Measurements from ENCODE around the gene WTIP.

Gene WTIP

DNA sequence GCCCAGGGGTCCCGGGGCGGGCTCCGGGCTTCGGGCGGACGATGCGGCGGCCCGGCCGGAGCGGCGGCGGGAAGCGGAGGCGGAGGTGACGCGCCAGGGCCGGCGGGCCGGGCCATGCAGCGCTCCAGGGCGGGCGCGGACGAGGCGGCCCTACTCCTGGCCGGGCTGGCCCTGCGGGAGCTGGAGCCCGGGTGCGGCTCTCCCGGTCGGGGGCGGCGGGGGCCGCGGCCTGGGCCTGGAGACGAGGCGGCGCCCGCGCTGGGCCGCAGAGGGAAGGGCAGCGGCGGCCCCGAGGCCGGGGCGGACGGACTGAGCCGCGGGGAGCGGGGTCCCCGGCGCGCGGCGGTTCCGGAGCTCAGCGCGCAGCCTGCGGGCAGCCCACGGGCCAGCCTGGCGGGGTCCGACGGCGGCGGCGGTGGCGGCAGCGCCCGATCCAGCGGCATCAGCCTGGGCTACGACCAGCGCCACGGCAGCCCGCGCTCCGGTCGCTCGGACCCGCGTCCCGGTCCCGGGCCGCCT is 362 bp downstream of the WTIP start:
- FAIRE-seq: no peak
- DNase-seq (ENCODE audit: insufficient read length, low spot score): no peak
- no peak for TF ChIP-seq CTCF (IDR thresholded peaks at IDR 0.05; ENCODE audit: insufficient read depth, missing control alignments)

DNA sequence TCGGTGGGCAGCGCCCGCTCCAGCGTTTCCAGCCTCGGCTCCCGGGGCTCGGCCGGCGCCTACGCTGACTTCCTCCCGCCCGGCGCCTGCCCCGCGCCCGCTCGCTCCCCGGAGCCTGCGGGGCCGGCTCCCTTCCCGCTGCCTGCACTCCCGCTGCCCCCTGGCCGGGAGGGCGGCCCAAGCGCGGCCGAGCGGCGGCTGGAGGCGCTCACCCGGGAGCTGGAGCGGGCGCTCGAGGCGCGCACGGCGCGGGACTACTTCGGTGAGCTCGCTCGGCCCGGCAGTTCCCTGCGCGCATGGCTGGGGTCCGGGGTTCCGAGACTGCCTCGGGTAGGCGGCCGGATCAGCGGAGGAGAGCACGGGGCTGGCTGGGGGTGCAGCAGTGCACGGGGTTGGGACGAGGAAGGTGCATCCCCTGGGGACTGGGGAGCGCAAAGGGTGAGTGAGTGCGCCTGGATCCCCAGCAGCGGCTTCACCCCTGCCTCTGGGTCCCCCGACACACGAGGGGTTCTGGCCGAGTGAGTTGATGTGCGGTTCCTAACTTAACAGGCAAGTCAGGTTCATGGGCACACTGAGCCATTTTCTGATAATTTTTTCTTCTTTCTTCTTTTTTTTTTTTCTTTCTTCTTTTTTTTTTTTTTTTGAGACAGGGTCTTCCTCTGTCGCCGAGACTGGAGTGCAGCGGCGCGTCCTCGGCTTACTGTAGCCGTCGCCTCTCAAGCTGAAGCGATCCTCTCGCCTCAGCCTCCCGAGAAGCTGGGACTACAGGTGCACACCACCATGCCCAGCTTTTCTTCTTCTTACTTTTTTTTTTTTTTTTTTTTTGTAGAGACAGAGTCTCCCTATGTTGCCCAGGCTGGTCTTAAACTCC is 1.1 kb downstream of the WTIP start:
- FAIRE-seq (no peak), DNase-seq (ENCODE audit: insufficient read length, low spot score) (no peak)
- TF ChIP-seq CTCF (IDR thresholded peaks at IDR 0.05; ENCODE audit: insufficient read depth, missing control alignments): no peak

- TF ChIP-seq CTCF (IDR thresholded peaks at IDR 0.05; ENCODE audit: insufficient read depth, missing control alignments): no peak
- FAIRE-seq: no peak
- no peak for DNase-seq (ENCODE audit: insufficient read length, low spot score)
Observed at GRCh38 chr19:34484328-34484727, 2.8 kb downstream of the WTIP start.

GRCh38 chr19:34485831-34486230 is 4.3 kb downstream of the WTIP start:
- FAIRE-seq (no peak), DNase-seq (ENCODE audit: insufficient read length, low spot score) (no peak)
- TF ChIP-seq CTCF (IDR thresholded peaks at IDR 0.05; ENCODE audit: insufficient read depth, missing control alignments): no peak

DNA sequence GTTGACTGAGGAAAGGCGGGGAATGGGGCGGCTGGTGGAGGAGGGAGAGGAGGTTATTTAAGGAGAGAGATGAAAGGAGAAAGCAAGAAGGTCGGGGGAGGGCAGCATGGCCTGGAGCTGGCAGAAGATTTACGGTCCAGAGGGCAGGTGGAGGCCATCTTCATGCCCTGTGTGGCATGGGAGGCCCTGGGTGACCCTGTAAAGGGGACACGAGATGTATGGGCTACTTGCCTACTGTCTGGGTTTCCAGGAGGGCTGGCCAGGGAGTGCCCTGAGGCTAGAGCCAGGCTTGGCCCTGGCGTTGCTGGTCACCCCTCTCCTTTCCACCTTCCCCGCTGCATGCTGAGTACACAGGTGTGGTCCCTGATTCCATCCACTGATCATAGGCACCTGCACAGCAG is 6.1 kb downstream of the WTIP start:
- FAIRE-seq (no peak), DNase-seq (ENCODE audit: insufficient read length, low spot score) (no peak)
- TF ChIP-seq CTCF (IDR thresholded peaks at IDR 0.05; ENCODE audit: insufficient read depth, missing control alignments): no peak

- no peak for TF ChIP-seq CTCF (IDR thresholded peaks at IDR 0.05; ENCODE audit: insufficient read depth, missing control alignments)
Observed at GRCh38 chr19:34489175-34489574, 7.6 kb downstream of the WTIP start.

DNA sequence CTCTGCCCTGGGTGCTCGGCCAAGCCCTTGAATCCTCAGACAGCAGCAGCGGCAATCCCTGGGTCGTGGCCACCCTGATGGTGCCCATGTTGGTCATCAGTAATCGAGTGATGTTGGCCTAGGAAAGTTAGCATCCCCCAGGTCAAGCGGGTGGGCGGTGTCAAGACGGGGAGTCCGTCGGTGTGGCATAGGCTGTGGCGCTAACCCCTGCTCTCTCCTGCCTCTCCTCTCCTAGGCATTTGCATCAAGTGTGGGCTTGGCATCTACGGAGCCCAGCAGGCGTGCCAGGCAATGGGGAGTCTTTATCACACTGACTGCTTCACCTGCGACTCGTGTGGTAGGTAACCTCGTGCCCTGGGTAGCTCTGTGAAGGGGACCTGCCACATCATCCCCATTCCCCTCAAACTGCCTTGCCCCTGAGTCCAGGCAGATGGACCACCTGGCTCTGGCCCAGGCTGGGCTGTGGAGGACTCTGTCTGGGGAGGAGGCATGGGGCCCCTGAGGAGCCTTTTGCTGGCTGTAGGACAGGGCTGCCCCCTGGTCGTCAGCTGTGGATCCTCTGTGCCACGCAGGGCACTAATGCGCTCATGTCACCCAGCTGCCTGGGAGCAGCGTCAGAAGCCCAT is 8.7 kb downstream of the WTIP start:
- FAIRE-seq (no peak), DNase-seq (ENCODE audit: insufficient read length, low spot score) (no peak)
- no peak for TF ChIP-seq CTCF (IDR thresholded peaks at IDR 0.05; ENCODE audit: insufficient read depth, missing control alignments)

More at GRCh38 chr19:34489175-34489574, 7.6 kb downstream of the WTIP start:
- FAIRE-seq (no peak), DNase-seq (ENCODE audit: insufficient read length, low spot score) (no peak)

Data from D721Med (cell line).